Stimulated activated CD4-positive, alpha-beta T cell treated with anti-CD3 and anti-CD28 coated beads, Interleukin-12 subunit alpha, Interleukin-12 subunit beta, amount 100 ng/mL, for 24 hours (primary cell): ENCODE results near the gene PELI2.
A peak's percentile ranks its signal among the peaks of the same experiment; 100 is the strongest.

Source experiments
- DNase-seq, 2 experiments: peaks; one replicate each; pipeline ENCODE4 v3.0.0-alpha.2; 2020; ENCODE audit warnings: low read depth in 2 of 2

Gene PELI2

DNA sequence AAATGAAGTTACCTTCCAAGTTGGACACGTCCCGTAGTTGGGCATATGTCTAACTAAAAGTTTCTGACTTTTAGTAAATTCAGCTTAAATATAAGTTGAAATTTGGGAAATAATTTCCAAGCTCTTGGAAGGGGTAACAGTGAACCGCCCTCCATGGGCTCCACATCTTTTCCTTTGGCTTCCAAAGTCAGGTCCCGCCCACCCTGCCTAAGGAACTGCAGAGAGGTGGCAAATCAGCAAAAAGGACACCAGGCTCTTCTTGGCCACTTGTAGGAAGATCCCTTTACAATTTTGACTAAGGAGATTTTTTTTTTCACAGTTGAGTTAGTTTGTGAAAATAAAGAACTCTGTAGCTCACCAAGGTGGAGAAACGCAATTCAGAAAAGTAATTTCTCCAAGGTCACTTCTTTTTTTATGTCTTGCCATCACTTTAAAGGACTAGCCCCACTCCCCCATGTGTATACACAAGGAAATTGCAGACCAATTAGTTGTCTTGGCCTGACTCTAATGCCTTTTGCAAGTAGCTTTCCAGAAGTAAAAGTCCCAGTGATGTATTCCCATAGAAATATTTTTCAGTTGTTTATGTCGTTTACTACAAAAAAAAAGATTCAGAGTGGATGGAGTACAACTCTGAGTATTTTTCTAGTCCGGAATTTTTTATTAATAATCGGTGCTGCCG, 181.2 kb downstream of the PELI2 start:
- no peak for DNase-seq

- DNase-seq: no peak
Observed at GRCh38 chr14:56300495-56300894, 182.3 kb downstream of the PELI2 start.

DNA sequence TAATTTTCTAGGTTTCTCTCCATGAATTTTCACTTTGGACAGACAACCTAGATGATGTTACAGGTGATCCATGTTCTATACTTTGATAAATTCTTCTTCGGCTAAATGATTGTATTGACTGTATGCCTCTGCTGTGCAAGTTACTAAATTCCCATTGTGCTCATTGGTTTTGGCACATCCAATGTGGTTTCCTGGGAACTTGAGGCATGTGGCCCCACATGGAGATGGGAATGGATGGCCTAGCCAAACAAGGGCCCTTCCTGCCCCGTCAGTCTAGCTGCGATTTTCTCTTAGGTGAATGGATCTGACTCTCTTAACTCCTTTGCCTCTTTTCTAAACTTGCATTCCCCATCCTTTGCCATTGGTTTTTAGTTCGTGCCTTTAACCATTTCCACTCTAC, 186.2 kb downstream of the PELI2 start:
- DNase-seq: no peak

DNA sequence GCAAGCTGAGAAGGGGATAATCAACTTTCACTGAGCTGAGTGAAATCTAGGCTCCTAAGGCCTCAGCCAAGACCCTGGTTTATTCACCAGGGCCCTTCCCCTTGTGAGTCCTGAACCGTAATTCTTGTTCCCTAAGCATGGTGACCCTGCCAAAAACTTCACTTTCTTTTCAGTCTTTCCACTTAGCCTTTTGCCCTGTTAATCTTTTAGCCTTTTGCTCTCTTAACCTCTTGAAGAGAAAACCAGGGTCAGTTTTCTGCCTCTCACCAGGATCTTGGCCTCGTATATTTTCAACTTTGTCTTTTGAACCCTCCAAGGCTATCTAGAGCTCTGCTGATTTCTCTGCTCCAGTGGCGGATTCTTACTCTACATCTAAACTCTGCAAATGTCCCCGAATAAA, 191.0 kb downstream of the PELI2 start:
- DNase-seq: no peak

DNA sequence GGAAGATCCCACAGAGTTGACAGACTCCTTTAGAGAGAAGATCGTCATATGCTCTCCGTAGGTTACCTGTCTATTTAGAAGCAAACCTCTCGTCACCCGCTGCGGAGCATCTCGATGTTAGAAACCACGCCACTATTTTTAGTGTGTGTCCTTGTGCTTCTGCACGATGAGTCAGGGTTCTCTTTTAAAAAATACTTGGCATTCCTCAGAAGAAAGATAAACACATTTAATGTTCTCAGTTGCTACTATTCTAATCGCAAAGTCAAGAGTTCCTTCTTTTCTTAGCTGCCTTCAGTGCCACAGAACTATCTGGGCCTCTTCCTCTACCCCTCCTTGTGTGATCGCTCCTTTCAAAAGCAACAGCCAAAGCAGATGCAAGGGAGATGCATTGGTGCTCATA, 192.4 kb downstream of the PELI2 start:
- no peak for DNase-seq

- no peak for DNase-seq
Observed at GRCh38 chr14:56313789-56314188, 195.6 kb downstream of the PELI2 start.

GRCh38 chr14:56318393-56319115, 200.3 kb downstream of the PELI2 start:
- DNase-seq: no peak

DNA sequence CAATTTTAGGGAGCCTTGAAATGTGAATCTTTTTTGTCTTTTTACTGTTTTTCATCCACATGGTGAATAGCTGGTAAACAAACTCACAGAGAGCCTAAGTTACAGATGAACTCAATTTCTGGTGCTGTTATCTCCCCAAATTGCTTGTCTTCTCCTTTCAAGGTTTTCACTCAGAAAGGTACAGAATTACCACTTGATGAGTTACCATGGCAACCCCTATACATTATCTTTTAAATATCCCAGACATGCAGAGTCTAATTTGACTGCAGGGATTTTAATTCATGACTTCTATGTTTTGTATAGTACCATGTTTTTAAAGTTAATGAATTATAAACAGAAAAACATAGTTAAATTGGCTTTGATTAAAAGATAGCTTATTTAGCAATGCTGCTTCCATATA, 203.7 kb downstream of the PELI2 start:
- no peak for DNase-seq

- DNase-seq: no peak
Observed at GRCh38 chr14:56322531-56322930, 204.3 kb downstream of the PELI2 start.

DNA sequence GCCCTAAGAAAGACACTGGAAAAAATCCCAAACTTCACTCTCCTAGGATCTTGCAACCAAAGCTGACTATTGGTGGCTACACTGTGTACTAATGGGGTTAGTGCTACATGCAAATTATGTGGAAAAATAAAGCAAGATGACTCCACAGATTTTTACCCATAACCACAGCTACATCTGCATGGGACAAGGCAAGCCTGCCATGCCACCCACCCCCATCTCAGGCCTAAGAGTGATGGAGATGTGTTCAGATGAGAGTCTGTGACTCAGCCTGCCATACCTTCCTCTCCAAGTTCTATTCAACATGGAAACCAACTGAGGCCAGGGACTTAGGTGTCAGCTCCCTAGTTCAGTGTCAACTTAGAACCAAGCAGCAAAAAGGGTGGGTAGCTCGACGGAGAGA, 206.2 kb downstream of the PELI2 start:
- DNase-seq: no peak

- DNase-seq: no peak
Observed at GRCh38 chr14:56324856-56325699, 206.9 kb downstream of the PELI2 start.

GRCh38 chr14:56328021-56328420, 209.8 kb downstream of the PELI2 start:
- no peak for DNase-seq

DNA sequence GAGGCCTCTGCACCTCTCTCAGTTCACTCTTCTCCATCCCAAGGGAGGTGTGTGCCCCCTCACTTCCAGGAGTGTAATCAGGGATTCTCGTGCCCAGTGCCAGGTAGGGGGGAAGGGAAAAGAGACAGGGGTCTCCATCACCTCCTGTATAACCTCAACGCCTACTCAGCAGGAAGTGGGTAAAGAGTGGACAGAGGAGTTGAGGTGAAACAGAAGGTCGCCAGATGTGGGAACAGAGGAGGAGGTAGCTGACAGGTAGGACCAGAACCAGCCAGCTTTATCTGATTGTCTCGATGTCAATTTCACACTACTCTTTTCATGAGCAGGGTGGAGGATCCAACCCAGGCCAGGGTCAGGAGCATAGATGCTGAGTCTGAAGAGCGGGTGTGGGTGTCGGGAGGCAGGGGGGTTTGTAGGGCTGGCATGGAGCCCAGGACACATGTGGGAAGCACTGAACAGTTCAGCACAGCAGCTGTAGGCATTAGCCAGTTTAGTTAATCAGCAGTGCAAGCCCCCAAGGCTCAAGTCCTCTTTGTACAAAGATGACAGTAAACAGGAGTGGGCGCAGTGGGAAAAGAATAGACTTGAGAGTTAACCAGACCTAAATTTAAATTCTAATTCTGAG, 213.5 kb downstream of the PELI2 start:
- DNase-seq: no peak

DNA sequence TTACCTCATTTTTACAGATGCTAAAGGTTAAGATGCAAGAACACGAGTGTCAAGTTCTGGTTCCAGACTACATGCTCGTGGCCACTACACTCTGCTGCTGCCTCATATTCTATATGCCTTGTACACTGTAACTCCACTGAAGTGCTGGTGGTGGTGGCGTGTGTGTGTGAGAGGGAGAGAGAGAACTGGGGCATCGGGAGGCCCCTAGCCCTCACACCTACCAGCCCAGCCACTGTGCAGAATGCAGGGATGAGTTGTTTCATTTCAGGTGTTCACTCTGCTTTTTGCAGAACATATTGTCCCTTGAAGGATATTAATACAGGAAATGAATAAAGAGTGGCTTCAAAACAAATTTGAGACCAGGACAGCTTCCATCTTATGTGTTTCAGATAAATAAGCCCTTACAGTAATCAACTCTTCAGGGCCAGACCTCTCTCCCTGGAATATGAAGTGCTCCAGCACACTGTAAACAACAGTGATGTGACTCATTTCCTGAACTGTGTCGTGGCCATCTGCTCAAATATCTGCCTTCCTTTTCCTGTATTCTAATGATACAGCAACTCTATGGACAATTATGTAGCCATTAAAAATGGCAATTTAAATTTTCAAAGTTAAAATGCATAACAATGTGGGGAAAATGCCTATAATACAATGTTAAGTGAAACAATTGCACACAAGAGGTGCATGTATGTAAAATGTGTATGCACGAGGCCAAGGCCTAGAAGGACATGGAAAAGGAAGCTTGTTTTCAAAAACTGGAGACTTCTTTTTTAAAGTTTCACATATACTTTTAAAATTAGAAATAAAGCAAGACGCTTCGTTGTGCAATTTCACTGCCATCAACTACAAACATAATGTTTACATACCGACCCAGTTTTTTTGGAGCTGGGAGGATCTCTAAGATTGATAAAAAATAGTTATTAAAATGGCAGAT, 215.4 kb downstream of the PELI2 start:
- no peak for DNase-seq

DNA sequence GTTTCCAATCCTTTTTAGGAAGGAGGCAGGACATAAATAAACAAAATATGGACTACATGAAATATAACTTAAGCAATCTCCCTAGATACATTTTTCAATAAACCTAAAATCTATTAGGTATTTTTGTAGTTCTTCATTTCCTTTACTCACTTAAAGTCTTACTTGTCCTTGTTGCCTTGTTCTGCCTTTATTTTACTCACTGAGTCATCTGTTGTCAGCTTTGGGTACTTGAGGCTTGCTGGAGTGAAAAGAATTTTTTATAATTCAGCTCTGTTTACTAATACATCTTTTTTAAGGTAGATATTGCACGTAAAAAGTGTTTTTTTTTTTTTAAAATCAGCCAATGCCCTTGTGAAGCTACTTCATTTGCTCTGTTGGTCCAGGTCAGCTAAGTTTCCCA, 216.2 kb downstream of the PELI2 start:
- no peak for DNase-seq

DNA sequence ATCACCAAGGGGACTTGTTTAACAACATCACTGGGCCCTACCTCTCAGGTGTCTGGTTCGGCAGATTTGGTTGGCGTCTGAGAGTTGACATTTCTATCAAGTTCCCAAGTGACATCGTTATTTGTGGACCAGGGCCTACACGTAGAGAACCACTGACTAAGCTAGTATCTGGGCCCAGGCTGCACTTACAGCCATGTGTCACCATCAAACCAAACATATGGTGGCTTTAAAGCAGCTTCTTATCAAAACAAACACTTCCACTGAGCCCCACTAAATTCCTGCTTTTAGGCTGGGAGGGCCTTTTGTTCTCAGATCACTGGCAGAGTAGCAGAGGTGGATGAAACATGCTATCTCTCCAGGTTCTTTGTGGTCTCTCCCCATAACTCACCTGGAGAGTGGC, 220.5 kb downstream of the PELI2 start:
- DNase-seq: no peak

DNA sequence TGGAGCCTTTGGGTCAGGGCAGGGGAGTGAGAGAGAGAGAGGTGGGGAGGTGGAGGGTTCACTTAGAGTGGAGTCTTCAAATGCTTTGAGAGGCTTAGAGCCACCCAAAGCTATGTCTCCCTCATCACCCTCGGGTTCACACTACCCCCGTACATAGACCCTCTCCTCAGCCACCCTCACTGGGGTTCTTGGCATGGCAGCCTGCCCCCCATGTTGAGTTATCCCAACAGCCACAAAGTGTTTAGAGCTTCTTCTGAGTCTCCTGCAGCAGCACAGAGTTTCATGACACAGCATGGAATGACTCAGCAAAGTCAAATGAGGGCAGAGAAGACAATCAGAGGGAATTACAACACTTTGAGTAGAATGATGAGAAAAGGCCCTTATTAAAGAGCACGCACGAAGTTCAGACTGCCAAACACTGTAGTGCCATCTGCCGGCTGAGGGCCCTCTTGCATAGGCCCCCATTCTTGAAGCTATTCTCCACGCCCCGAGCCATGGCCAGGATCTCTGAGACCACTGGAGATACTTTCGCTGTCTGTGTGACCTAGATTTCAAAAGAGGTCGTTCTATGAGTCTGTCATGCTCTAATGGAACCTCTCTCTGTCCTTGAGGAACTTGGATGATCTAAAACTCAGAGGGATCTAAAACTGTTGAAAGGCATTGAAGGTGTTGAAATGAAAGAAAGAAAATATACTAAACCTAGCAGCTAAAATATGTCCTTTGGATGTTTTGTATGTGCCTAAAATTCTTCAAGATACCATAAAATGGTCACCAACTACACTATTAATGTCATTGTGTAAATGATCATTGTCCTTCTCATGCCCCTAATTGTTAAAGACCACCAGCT, 221.9 kb downstream of the PELI2 start:
- peak in 1 of 2 experiments; percentile 45 for DNase-seq

GRCh38 chr14:56340932-56341331, 222.7 kb downstream of the PELI2 start:
- no peak for DNase-seq

- no peak for DNase-seq
Observed at GRCh38 chr14:56341766-56342493, 223.7 kb downstream of the PELI2 start.
